HG02970 (cell line): Measurements from ENCODE around the gene LANCL3.
"Not testable (repeated sequence)": the region's sequence is repeated elsewhere in the genome, so short reads cannot be mapped to it uniquely, and the experiment has no call there.

Experiments
- ATAC-seq: cut with Tn5 transposase; IDR thresholded peaks from one replicate; pipeline ENCODE4 v1.9.1; 2021; ENCODE audit warnings: mild to moderate bottlenecking, moderate library complexity, moderate number of reproducible peaks; ENCODE audit not compliant: unreplicated experiment, low FRiP score

The LANCL3 gene

GRCh38 chrX:37609727-37610126, 38.3 kb downstream of the LANCL3 start:
- no peak for ATAC-seq

GRCh38 chrX:37613933-37614332, 42.5 kb downstream of the LANCL3 start:
- ATAC-seq = no peak

- ATAC-seq = no peak
These were observed 56.1 kb downstream of the LANCL3 start for GRCh38 chrX:37627602-37628001.

- no peak for ATAC-seq
These were observed 66.6 kb downstream of the LANCL3 start for GRCh38 chrX:37638047-37638446.

- no peak for ATAC-seq
These were observed 68.7 kb downstream of the LANCL3 start for GRCh38 chrX:37640142-37640541.

GRCh38 chrX:37641859-37642258, 70.4 kb downstream of the LANCL3 start:
- ATAC-seq = no peak

GRCh38 chrX:37644381-37645305, 73.2 kb downstream of the LANCL3 start:
- ATAC-seq = no peak

GRCh38 chrX:37646254-37646653, 74.8 kb downstream of the LANCL3 start:
- no peak for ATAC-seq

GRCh38 chrX:37650879-37651278, 79.4 kb downstream of the LANCL3 start:
- ATAC-seq = not testable (repeated sequence)

GRCh38 chrX:37651921-37652452, 80.5 kb downstream of the LANCL3 start:
- no peak for ATAC-seq

- ATAC-seq = no peak
These were observed 81.2 kb downstream of the LANCL3 start for GRCh38 chrX:37652589-37653231.

GRCh38 chrX:37653397-37654085, 82.1 kb downstream of the LANCL3 start:
- ATAC-seq = no peak

GRCh38 chrX:37658343-37659030, 87.0 kb downstream of the LANCL3 start:
- ATAC-seq = no peak

- ATAC-seq = no peak
These were observed 87.6 kb downstream of the LANCL3 start for GRCh38 chrX:37659047-37659446.

- no peak for ATAC-seq
These were observed 90.7 kb downstream of the LANCL3 start for GRCh38 chrX:37662181-37662580.

- no peak for ATAC-seq
These were observed 95.1 kb downstream of the LANCL3 start for GRCh38 chrX:37666516-37666915.

- no peak for ATAC-seq
These were observed 95.7 kb downstream of the LANCL3 start for GRCh38 chrX:37667141-37667540.

GRCh38 chrX:37672563-37672962, 101.1 kb downstream of the LANCL3 start:
- ATAC-seq = no peak

- no peak for ATAC-seq
These were observed 105.3 kb downstream of the LANCL3 start for GRCh38 chrX:37676811-37677210.

GRCh38 chrX:37677243-37677642, 105.8 kb downstream of the LANCL3 start:
- ATAC-seq = no peak
